ENCODE measurements around the gene PAFAH1B1.
"Not testable (repeated sequence)": the region's sequence is repeated elsewhere in the genome, so short reads cannot be mapped to it uniquely, and the experiment has no call there.

PAFAH1B1 gene

DNA sequence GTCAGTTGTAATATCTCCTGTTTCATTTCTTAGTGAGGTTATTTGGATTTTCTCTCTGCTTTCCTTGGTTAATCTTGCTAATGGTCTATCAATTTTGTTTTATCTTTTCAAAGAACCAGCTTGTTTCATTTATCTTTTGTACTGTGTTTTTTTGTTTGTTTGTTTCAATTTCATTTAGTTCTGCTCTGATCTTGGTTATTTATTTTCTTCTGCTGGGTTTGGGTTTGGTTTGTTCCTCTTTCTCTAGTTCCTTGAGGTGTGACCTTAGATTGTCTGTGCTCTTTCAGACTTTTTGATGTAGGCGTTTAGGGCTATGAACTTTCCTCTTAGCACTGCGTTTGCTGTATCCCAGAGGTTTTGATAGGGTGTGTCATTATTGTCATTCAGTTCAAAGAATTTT lies 35.5 kb downstream of the PAFAH1B1 start:
- not testable (repeated sequence) for H3K36me3 ChIP-seq (ENCODE audit: control insufficient read depth in 1 of 2, insufficient read depth in 2 of 2, low read depth in 1 of 2, low read length in 2 of 2); H3K9me3 ChIP-seq (ENCODE audit: control insufficient read depth, low read length); H2AFZ ChIP-seq (ENCODE audit: low read depth, low read length); H4K91ac ChIP-seq (ENCODE audit: low read length); H3K4ac ChIP-seq (ENCODE audit: low read depth in 1 of 2, low read length in 2 of 2); H3K27me3 ChIP-seq (ENCODE audit: control insufficient read depth in 1 of 2, insufficient read depth in 1 of 2, low read length in 2 of 2); H2BK12ac ChIP-seq (ENCODE audit: low read length in 2 of 2); H3K18ac ChIP-seq (ENCODE audit: low read depth in 1 of 2, low read length in 2 of 2); H3K23ac ChIP-seq (ENCODE audit: low read length in 2 of 2); H3K14ac ChIP-seq (ENCODE audit: low read length in 2 of 2); H3K27ac ChIP-seq (ENCODE audit: low read length, poor library complexity, severe bottlenecking); H2BK120ac ChIP-seq (ENCODE audit: low read depth, low read length); H3K79me1 ChIP-seq (replicated peaks; ENCODE audit: low read length, poor library complexity, severe bottlenecking); H3K4me3 ChIP-seq (ENCODE audit: insufficient read depth in 1 of 2, low read depth in 1 of 2, low read length in 2 of 2); DNase-seq; H4K8ac ChIP-seq (ENCODE audit: low read length); H3K4me1 ChIP-seq (ENCODE audit: control insufficient read depth, insufficient read depth, low read depth, low read length); H3K9ac ChIP-seq (ENCODE audit: low read length); H2BK15ac ChIP-seq (ENCODE audit: low read depth, poor library complexity, severe bottlenecking); H3K4me2 ChIP-seq (ENCODE audit: low read length, poor library complexity, severe bottlenecking); H2AK5ac ChIP-seq (ENCODE audit: low read length, severe bottlenecking); H2BK5ac ChIP-seq (ENCODE audit: low read depth, low read length, poor library complexity, severe bottlenecking)
- no CpG with 5 or more reads among the region's 2 CpGs for WGBS

DNA sequence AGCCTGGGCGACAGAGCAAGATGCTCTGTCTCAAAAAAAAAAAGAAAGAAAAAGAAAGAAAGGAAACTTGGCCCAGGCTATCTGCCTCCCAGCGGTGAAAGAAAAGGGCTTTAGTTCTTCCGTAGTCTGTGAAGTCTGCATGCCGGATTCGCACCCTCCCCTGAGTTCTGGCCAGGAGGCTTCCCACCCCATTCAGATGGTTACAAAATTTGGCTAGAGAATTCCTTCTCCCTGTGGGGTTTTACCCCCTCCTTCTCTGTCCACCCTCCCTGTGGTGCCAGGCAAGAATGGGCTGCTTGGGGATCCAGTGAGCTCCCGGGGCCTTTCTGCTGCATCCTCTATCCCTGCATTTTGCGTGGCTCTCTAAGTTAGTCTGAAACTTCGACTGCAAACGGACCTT lies 37.8 kb downstream of the PAFAH1B1 start:
- no peak overlapping the region for H2BK15ac ChIP-seq (ENCODE audit: low read depth, poor library complexity, severe bottlenecking)
- no peaks in the 10 kb centered on the region for H3K27me3 ChIP-seq (ENCODE audit: control insufficient read depth in 1 of 2, insufficient read depth in 1 of 2, low read length in 2 of 2)
- H3K9me3 ChIP-seq (ENCODE audit: control insufficient read depth, low read length) = peaks cover 3% of the 10 kb centered on the region
- DNase-seq = no peak
- H3K4me2 ChIP-seq (ENCODE audit: low read length, poor library complexity, severe bottlenecking) = no peak overlapping the region
- whole genome bisulfite sequencing = 95% methylated on average over 9 of the region's 9 CpGs
- H4K8ac ChIP-seq (ENCODE audit: low read length) = no peak overlapping the region
- no peak overlapping the region for H3K18ac ChIP-seq (ENCODE audit: low read depth in 1 of 2, low read length in 2 of 2)
- H3K9ac ChIP-seq (ENCODE audit: low read length) = no peak overlapping the region
- peaks cover 11% of the 10 kb centered on the region for H3K4me1 ChIP-seq (ENCODE audit: control insufficient read depth, insufficient read depth, low read depth, low read length)
- H2BK120ac ChIP-seq (ENCODE audit: low read depth, low read length) = no peak overlapping the region
- no peak overlapping the region for H2AK5ac ChIP-seq (ENCODE audit: low read length, severe bottlenecking)
- H3K36me3 ChIP-seq (ENCODE audit: control insufficient read depth in 1 of 2, insufficient read depth in 2 of 2, low read depth in 1 of 2, low read length in 2 of 2) = peaks cover 0 to 12% of the 10 kb centered on the region in 2 experiments
- no peak overlapping the region for H2BK5ac ChIP-seq (ENCODE audit: low read depth, low read length, poor library complexity, severe bottlenecking)
- H3K27ac ChIP-seq (ENCODE audit: low read length, poor library complexity, severe bottlenecking) = no peak overlapping the region
- no peak overlapping the region for H3K23ac ChIP-seq (ENCODE audit: low read length in 2 of 2)
- H3K14ac ChIP-seq (ENCODE audit: low read length in 2 of 2) = no peak overlapping the region
- H3K4ac ChIP-seq (ENCODE audit: low read depth in 1 of 2, low read length in 2 of 2) = no peak overlapping the region
- no peaks in the 10 kb centered on the region for H3K79me1 ChIP-seq (replicated peaks; ENCODE audit: low read length, poor library complexity, severe bottlenecking)
- no peak overlapping the region for H4K91ac ChIP-seq (ENCODE audit: low read length)
- H3K4me3 ChIP-seq (ENCODE audit: insufficient read depth in 1 of 2, low read depth in 1 of 2, low read length in 2 of 2) = no peak overlapping the region
- no peak overlapping the region for H2BK12ac ChIP-seq (ENCODE audit: low read length in 2 of 2)
- H2AFZ ChIP-seq (ENCODE audit: low read depth, low read length) = no peak overlapping the region

DNA sequence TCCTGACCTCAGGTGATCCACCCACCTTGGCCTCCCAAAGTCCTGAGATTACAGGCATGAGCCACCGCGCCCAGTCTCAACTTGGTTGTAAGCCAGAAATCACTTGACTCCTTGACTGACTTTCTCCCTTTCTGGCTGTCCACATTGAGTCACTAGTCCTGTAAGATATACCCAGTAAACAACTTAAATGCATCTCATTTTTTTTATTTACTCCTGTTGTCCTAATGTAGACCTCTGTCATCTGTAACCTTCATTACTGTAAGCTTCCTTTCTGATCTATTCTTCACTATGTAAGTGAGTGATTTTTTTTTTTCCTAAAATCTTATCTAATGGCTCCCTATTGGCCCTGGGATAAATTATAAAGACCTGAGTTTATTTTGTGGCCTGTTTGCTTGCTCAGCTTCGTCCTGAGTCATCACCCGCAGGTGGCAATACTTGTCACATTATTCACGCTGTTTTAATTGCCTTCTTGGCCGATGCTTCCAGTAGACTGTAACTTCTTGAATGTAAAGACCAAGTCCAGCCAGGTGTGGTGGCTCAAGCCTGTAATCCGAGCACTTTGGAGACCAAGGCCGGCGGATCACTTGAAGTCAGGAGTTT lies 41.0 kb downstream of the PAFAH1B1 start:
- no peaks in the 10 kb centered on the region for H3K27me3 ChIP-seq (ENCODE audit: control insufficient read depth in 1 of 2, insufficient read depth in 1 of 2, low read length in 2 of 2)
- H2BK12ac ChIP-seq (ENCODE audit: low read length in 2 of 2) = no peak overlapping the region
- H3K4ac ChIP-seq (ENCODE audit: low read depth in 1 of 2, low read length in 2 of 2) = no peak overlapping the region
- peak overlapping the region; percentile 56 for H3K27ac ChIP-seq (ENCODE audit: low read length, poor library complexity, severe bottlenecking)
- no peak overlapping the region for H2AK5ac ChIP-seq (ENCODE audit: low read length, severe bottlenecking)
- H3K4me3 ChIP-seq (ENCODE audit: insufficient read depth in 1 of 2, low read depth in 1 of 2, low read length in 2 of 2) = no peak overlapping the region
- H3K18ac ChIP-seq (ENCODE audit: low read depth in 1 of 2, low read length in 2 of 2) = no peak overlapping the region
- DNase-seq = peak; percentile 38
- peaks cover 12 to 34% of the 10 kb centered on the region in 2 experiments for H3K36me3 ChIP-seq (ENCODE audit: control insufficient read depth in 1 of 2, insufficient read depth in 2 of 2, low read depth in 1 of 2, low read length in 2 of 2)
- H2BK5ac ChIP-seq (ENCODE audit: low read depth, low read length, poor library complexity, severe bottlenecking) = no peak overlapping the region
- no peak overlapping the region for H2BK15ac ChIP-seq (ENCODE audit: low read depth, poor library complexity, severe bottlenecking)
- H4K91ac ChIP-seq (ENCODE audit: low read length) = no peak overlapping the region
- H4K8ac ChIP-seq (ENCODE audit: low read length) = no peak overlapping the region
- H3K4me1 ChIP-seq (ENCODE audit: control insufficient read depth, insufficient read depth, low read depth, low read length) = peaks cover 13% of the 10 kb centered on the region
- WGBS = 70% methylated on average over 9 of the region's 9 CpGs
- no peak overlapping the region for H2AFZ ChIP-seq (ENCODE audit: low read depth, low read length)
- H2BK120ac ChIP-seq (ENCODE audit: low read depth, low read length) = no peak overlapping the region
- H3K9me3 ChIP-seq (ENCODE audit: control insufficient read depth, low read length) = no peaks in the 10 kb centered on the region
- H3K9ac ChIP-seq (ENCODE audit: low read length) = no peak overlapping the region
- H3K79me1 ChIP-seq (replicated peaks; ENCODE audit: low read length, poor library complexity, severe bottlenecking) = peaks cover 3% of the 10 kb centered on the region
- H3K23ac ChIP-seq (ENCODE audit: low read length in 2 of 2) = no peak overlapping the region
- H3K4me2 ChIP-seq (ENCODE audit: low read length, poor library complexity, severe bottlenecking) = no peak overlapping the region
- no peak overlapping the region for H3K14ac ChIP-seq (ENCODE audit: low read length in 2 of 2)

DNA sequence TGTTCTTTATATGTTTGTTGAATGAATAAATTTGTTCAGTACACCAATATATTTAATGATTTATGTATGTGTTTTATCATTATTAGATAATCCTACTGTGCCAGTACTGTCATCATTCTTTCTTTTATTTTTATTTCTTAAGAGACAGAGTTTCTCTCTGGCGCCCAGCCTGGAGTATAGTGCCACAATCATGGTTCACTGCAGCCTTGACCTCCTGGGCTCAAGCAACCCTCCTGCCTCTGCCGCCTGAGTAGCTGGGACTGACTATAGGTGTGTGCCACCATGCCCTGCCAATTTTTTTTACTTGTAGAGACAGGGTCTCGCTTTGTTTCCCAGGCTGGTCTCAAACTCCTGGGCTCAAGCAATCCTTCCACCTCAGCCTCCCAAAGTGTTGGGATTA lies 41.8 kb downstream of the PAFAH1B1 start:
- Histone ChIP-seq H4K8ac (ENCODE audit: low read length) (no peak overlapping the region), H2BK5ac (ENCODE audit: low read depth, low read length, poor library complexity, severe bottlenecking) (no peak overlapping the region), H3K4me3 (ENCODE audit: insufficient read depth in 1 of 2, low read depth in 1 of 2, low read length in 2 of 2) (no peak overlapping the region), H3K4ac (ENCODE audit: low read depth in 1 of 2, low read length in 2 of 2) (no peak overlapping the region), H3K4me1 (ENCODE audit: control insufficient read depth, insufficient read depth, low read depth, low read length) (peaks cover 13% of the 10 kb centered on the region), H4K91ac (ENCODE audit: low read length) (no peak overlapping the region), H3K36me3 (ENCODE audit: control insufficient read depth in 1 of 2, insufficient read depth in 2 of 2, low read depth in 1 of 2, low read length in 2 of 2) (peaks cover 13 to 41% of the 10 kb centered on the region in 2 experiments), H3K23ac (ENCODE audit: low read length in 2 of 2) (no peak overlapping the region), H3K4me2 (ENCODE audit: low read length, poor library complexity, severe bottlenecking) (no peak overlapping the region), H3K27ac (ENCODE audit: low read length, poor library complexity, severe bottlenecking) (peak overlapping the region; percentile 28), H3K9ac (ENCODE audit: low read length) (no peak overlapping the region), H2AK5ac (ENCODE audit: low read length, severe bottlenecking) (no peak overlapping the region), H3K27me3 (ENCODE audit: control insufficient read depth in 1 of 2, insufficient read depth in 1 of 2, low read length in 2 of 2) (no peaks in the 10 kb centered on the region), H2BK12ac (ENCODE audit: low read length in 2 of 2) (no peak overlapping the region), H2BK120ac (ENCODE audit: low read depth, low read length) (no peak overlapping the region), H3K79me1 (replicated peaks; ENCODE audit: low read length, poor library complexity, severe bottlenecking) (peaks cover 3% of the 10 kb centered on the region), H3K14ac (ENCODE audit: low read length in 2 of 2) (no peak overlapping the region), H2BK15ac (ENCODE audit: low read depth, poor library complexity, severe bottlenecking) (no peak overlapping the region), H2AFZ (ENCODE audit: low read depth, low read length) (no peak overlapping the region), H3K18ac (ENCODE audit: low read depth in 1 of 2, low read length in 2 of 2) (no peak overlapping the region), H3K9me3 (ENCODE audit: control insufficient read depth, low read length) (no peaks in the 10 kb centered on the region)
- WGBS = 93% methylated on average over 3 of the region's 3 CpGs
- no peak for DNase-seq

Measured in mesenchymal stem cell (in vitro differentiated cells and primary cell).